Nephron (organoid): ENCODE data around the gene ADGRD1.

Source experiments
- H3K27ac Mint-ChIP-seq, 3 experiments: 2 replicates each; pipeline ENCODE4 v1.8.0; 2020; ENCODE audit warnings: mixed read lengths in 3 of 3, mild to moderate bottlenecking in 2 of 3, moderate library complexity in 1 of 3
- H3K27me3 Mint-ChIP-seq: 2 replicates; pipeline ENCODE4 v1.8.0; 2021; ENCODE audit warnings: low read depth, mild to moderate bottlenecking, moderate library complexity, mixed read lengths
- H3K36me3 Mint-ChIP-seq: 2 replicates; pipeline ENCODE4 v1.8.0; 2020; ENCODE audit warnings: low read depth, mixed read lengths
- H3K4me1 Mint-ChIP-seq: 2 replicates; pipeline ENCODE4 v1.8.0; 2020; ENCODE audit warnings: mixed read lengths
- H3K4me3 Mint-ChIP-seq, 3 experiments: 2 replicates each; pipeline ENCODE4 v1.8.0; 2020; ENCODE audit warnings: mild to moderate bottlenecking in 3 of 3, mixed read lengths in 3 of 3, moderate library complexity in 2 of 3
- H3K9me3 Mint-ChIP-seq: 2 replicates; pipeline ENCODE4 v1.8.0; 2020; ENCODE audit warnings: mixed read lengths
- CTCF ChIP-seq, 3 experiments: fragments of 200-600 bp; sonication (generic); IDR thresholded peaks; one replicate each; pipeline ENCODE4 v1.5.0; 2021; ENCODE audit warnings: antibody characterized with exemption in 3 of 3; ENCODE audit not compliant: unreplicated experiment in 3 of 3

ADGRD1 gene

GRCh38 chr12:131101703-131102492, 148.2 kb downstream of the ADGRD1 start:
- TF ChIP-seq CTCF (IDR thresholded peaks at IDR 0.05; ENCODE audit: unreplicated experiment in 3 of 3), result no peak
- Mint-ChIP-seq H3K36me3 (no peaks in the 10 kb centered on the region), H3K4me3 (no peak overlapping the region), H3K27me3 (peaks cover 7% of the 10 kb centered on the region), H3K4me1 (peaks cover 20% of the 10 kb centered on the region), H3K9me3 (peaks cover 7% of the 10 kb centered on the region), H3K27ac (peak overlapping the region in 1 of 3 experiments; percentile 13)

- H3K4me1 Mint-ChIP-seq, result peaks cover 20% of the 10 kb centered on the region
- H3K4me3 Mint-ChIP-seq, result no peak overlapping the region
- H3K36me3 Mint-ChIP-seq, result no peaks in the 10 kb centered on the region
- H3K9me3 Mint-ChIP-seq, result peaks cover 7% of the 10 kb centered on the region
- H3K27me3 Mint-ChIP-seq, result peaks cover 4% of the 10 kb centered on the region
- TF ChIP-seq CTCF (IDR thresholded peaks at IDR 0.05; ENCODE audit: unreplicated experiment in 3 of 3), result no peak
- H3K27ac Mint-ChIP-seq, result no peak overlapping the region
These were observed 148.8 kb downstream of the ADGRD1 start for GRCh38 chr12:131102493-131102931.

DNA sequence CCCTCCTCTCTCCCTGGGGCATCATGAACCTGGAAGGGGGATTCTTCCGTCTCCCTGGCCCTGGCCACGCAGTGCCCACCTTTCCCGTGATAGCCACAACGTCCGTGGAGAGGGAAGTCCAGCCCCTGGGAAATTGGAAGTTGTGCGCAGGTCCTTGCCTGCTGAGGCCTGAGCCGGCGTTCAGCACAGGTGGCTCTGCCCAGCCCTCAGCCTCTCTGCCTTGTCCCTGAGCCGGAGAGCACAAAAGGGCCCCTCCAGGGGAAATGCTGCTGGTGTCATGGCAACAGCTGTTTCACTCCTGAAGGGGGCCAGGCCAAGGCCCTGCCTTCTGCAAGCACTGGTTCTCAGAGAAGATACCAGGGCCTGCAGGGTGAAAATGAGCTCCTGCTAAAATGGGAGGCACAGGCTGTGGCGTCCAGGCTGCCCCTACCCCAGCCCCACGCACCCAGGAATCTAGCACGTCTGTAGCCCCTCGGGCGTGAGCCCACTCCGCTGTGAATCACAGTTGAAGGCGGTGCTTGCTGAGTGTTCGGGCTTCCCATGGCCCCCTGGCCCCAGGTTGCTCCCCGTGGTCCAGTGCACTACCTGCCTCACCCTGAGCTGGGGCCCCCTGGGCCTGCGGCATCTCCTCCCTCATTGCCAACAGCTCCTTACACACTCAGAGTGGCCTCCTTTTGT, 149.4 kb downstream of the ADGRD1 start:
- peaks cover 4% of the 10 kb centered on the region for H3K27me3 Mint-ChIP-seq
- no peak overlapping the region for H3K4me3 Mint-ChIP-seq
- H3K27ac Mint-ChIP-seq, result no peak overlapping the region
- H3K36me3 Mint-ChIP-seq, result no peaks in the 10 kb centered on the region
- H3K9me3 Mint-ChIP-seq, result peaks cover 7% of the 10 kb centered on the region
- H3K4me1 Mint-ChIP-seq, result peaks cover 20% of the 10 kb centered on the region
- no peak for TF ChIP-seq CTCF (IDR thresholded peaks at IDR 0.05; ENCODE audit: unreplicated experiment in 3 of 3)

DNA sequence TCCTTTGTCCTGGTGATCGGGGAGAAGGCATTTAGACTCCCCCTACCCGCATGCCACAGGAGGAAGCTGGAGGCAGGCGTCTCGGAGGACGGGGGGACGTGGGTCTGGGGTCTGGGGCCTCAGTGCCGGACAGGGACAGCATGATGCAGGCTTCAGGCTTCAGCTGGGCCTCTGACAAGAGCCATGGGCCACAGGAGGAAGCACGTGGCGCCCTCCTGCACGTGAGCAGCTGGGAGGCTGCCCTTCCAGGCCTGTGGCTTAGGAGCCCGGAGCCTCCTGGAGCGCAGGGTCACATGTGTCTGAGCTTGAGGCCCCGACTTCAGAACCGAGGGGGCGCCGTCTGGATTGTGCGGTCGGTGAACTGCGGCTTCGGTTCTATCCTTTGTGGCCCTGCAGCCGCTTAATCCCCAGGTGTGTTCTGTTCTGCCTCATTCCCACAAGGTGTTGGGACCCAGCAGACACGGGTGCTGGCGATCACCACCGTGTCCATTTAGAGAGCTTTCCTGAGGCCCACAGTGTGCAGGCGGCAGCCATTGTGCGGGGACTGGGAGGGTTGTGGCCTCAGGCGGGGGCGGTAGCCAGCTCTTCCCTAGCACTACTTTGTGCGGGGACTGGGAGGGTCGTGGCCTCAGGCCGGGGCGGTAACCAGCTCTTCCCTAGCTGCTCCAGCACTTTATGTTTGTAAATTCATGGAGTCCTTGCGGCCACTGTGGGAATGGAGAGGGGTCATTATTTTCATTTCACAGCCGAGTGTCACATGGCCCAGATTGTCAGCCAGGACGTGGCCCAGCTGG, 150.2 kb downstream of the ADGRD1 start:
- TF ChIP-seq CTCF (IDR thresholded peaks at IDR 0.05; ENCODE audit: unreplicated experiment in 3 of 3), result no peak
- H3K27me3 Mint-ChIP-seq, result peaks cover 4% of the 10 kb centered on the region
- peak overlapping the region in 1 of 3 experiments; percentile 45 for H3K27ac Mint-ChIP-seq
- peaks cover 20% of the 10 kb centered on the region for H3K4me1 Mint-ChIP-seq
- peaks cover 7% of the 10 kb centered on the region for H3K9me3 Mint-ChIP-seq
- H3K36me3 Mint-ChIP-seq, result no peaks in the 10 kb centered on the region
- H3K4me3 Mint-ChIP-seq, result no peak overlapping the region

DNA sequence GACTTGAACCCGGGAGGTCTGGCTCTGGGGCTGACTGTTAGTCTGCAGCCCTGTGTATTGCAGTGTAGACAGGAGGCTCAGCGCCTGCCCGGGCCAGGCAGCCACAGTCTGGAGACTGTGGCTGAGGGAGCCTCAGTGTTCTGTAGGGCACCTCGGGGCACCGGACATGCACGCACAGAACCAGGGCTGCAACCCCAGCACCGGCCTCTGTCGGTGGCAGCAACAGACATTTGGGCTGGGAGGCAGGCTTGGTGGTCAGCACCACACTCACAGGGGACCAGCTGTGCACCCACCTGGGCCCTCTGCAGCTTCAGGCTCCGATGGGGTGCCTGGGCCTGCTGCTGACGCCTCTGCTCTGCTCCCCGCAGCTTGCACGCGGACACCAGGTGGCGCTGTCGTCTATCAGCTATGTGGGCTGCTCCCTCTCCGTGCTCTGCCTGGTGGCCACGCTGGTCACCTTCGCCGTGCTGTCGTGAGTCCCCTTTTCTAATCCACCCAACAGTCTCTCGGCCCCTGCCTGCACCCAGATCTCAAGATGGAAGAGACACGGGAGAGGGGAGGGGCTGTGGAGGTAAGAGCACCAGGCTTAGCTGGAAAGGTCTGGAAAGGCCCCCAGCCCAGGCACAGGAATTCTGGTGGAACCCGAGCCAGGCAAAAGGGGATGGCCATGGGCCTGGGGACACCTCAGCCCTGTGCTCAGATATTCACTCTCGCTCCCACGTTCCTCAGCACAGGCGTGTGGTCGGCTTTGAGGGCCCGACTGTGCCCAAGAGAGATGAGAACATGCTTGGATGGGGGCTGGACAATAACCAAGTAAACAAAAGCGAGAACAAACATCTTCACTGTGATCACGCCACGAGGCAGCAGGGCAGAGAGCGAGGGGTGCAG, 151.0 kb downstream of the ADGRD1 start:
- Mint-ChIP-seq H3K4me1 (peaks cover 20% of the 10 kb centered on the region), H3K27me3 (peaks cover 4% of the 10 kb centered on the region), H3K9me3 (peaks cover 10% of the 10 kb centered on the region), H3K36me3 (no peaks in the 10 kb centered on the region), H3K4me3 (no peak overlapping the region), H3K27ac (peak overlapping the region in 2 of 3 experiments; percentile 45 to 61)
- peak; percentile 94 to 97 (median 95) for TF ChIP-seq CTCF (IDR thresholded peaks at IDR 0.05; ENCODE audit: unreplicated experiment in 3 of 3)
